ENCODE data around the gene MIA2. TPM values are rescaled to one million over a fixed set of nuclear protein-coding genes. Genes with fewer than 3 reads are reported as not detected.

The MIA2 gene
- total and polyA plus RNA-seq, 9 of the 15 experiments (the other 6 are each of a cell fraction or from before 2014, with no cell fraction given): 6.0 to 21.8 (median 12.8) TPM

DNA sequence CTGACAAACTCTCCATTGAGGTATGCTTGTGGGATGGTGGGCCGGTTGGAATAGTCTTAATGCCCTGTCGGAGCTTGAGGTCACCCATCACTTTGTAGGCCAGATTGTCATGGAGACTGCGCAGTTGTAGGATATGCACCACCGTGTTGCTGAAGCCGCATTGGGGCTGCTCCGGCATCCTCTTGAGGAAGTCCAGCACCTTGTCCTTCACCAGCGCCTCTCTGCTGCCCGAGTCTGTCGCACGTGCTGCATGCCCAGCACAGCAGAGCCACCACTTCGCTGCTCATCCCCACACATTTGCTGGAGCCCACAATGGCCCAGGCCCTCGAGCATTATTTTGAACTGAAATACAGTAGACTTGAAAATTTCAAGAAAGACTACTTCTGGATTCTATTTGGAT, 136.7 kb downstream of the MIA2 start:
- Histone ChIP-seq H3K4me2 (ENCODE audit: insufficient read depth, low read length) (no peak overlapping the region), H3K27ac (ENCODE audit: extremely low read depth, low read depth, low read length) (no peak overlapping the region), H3K27me3 (ENCODE audit: control insufficient read depth in 2 of 2, insufficient read depth in 2 of 2, low read length in 2 of 2) (no peaks in the 10 kb centered on the region), H3K79me2 (ENCODE audit: control insufficient read depth, insufficient read depth, low read length) (no peaks in the 10 kb centered on the region), H3K9ac (ENCODE audit: insufficient read depth in 1 of 2, low read depth in 2 of 2, low read length in 2 of 2) (no peak overlapping the region), H3K36me3 (ENCODE audit: control insufficient read depth, insufficient read depth, low read length) (no peaks in the 10 kb centered on the region), H2AFZ (ENCODE audit: low read depth, low read length) (no peak overlapping the region), H4K20me1 (replicated peaks; ENCODE audit: control insufficient read depth, insufficient read depth, low read length) (no peaks in the 10 kb centered on the region), H3K9me3 (replicated peaks; ENCODE audit: control insufficient read depth, insufficient read depth, low read depth, low read length) (no peaks in the 10 kb centered on the region), H3K9me1 (ENCODE audit: control insufficient read depth, insufficient read depth, low read length) (no peaks in the 10 kb centered on the region), H3K4me1 (replicated peaks in 1 of 2; ENCODE audit: control insufficient read depth in 2 of 2, insufficient read depth in 2 of 2, low read length in 2 of 2) (no peaks in the 10 kb centered on the region; a peak in 1 of 5 replicates), H3K4me3 (no peak overlapping the region)
- ChIA-PET CTCF (ENCODE audit: low intra/inter-chr PET ratio) (no interaction called here), POLR2A (interaction anchor here (0.9 kb wide), 1 partner anchor 8 kb away, joined by 3 read pairs; no protein-coding TSS in a partner anchor)
- WGBS (ENCODE audit: insufficient coverage, low coverage, missing lambda C conversion rate): 87% methylated on average over 12 of the region's 12 CpGs
- TF ChIP-seq ELK1 (CRISPR knock-in tag; IDR thresholded peaks at IDR 0.05) (no peak), POLR2G (IDR thresholded peaks at IDR 0.05; ENCODE audit: low read depth, low read length) (no peak), NCOA6 (IDR thresholded peaks at IDR 0.05) (no peak), ELF2 (CRISPR knock-in tag; IDR thresholded peaks at IDR 0.05) (no peak), ZBTB8A (IDR thresholded peaks at IDR 0.05; ENCODE audit: partially characterized antibody) (no peak), U2AF1 (optimal IDR thresholded peaks at IDR 0.05; ENCODE audit: low read depth, low read length) (no peak), CBFA2T3 (IDR thresholded peaks at IDR 0.05) (no peak), SIN3B (IDR thresholded peaks at IDR 0.05; ENCODE audit: low read depth) (no peak), BRCA1 (IDR thresholded peaks at IDR 0.05) (no peak), BRCA1 (CRISPR knock-in tag; IDR thresholded peaks at IDR 0.05) (no peak), CTBP1 (IDR thresholded peaks at IDR 0.05; ENCODE audit: borderline replicate concordance) (no peak), NCOR1 (IDR thresholded peaks at IDR 0.05) (no peak), CLOCK (CRISPR knock-in tag; IDR thresholded peaks at IDR 0.05; ENCODE audit: borderline replicate concordance) (no peak), GATAD2B (IDR thresholded peaks at IDR 0.05; ENCODE audit: borderline replicate concordance) (no peak)
- TF ChIP-seq, protein P1, sequence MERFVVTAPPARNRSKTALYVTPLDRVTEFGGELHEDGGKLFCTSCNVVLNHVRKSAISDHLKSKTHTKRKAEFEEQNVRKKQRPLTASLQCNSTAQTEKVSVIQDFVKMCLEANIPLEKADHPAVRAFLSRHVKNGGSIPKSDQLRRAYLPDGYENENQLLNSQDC (CRISPR knock-in tag; IDR thresholded peaks at IDR 0.05): no peak
- BruUV-seq (replicated peaks): no TSS peak
- in situ Hi-C loops (cut with MboI): no loop called here
- no peak for FAIRE-seq
- DNase-seq (ENCODE audit: extremely low read depth in 1 of 4, low spot score in 3 of 4): no peak
- intact Hi-C loops (cut with micrococcal nuclease): no loop called here
- no peak for ATAC-seq
